Ascending aorta (tissue), 2 donors: ENCODE results near the gene GPC6. TPM values are rescaled to one million over a fixed set of nuclear protein-coding genes. Genes with fewer than 3 reads are reported as not detected.

Source experiments
- DNase-seq, 2 donors: peaks; one replicate each; pipeline ENCODE4 v3.0.0-alpha.2; 2019; ENCODE audit warnings: low spot score in 2 of 2
- H3K27ac ChIP-seq, 2 donors: fragments of 200-600 bp; sonication (generic); one replicate each; pipeline ENCODE4 v1.5.1; 2016 to 2017; ENCODE audit warnings: mild to moderate bottlenecking in 1 of 2
- H3K27me3 ChIP-seq: fragments of 200-600 bp; sonication (generic); one replicate; pipeline ENCODE4 v1.5.1; 2017
- H3K36me3 ChIP-seq, 2 donors: fragments of 200-600 bp; sonication (generic); one replicate each; pipeline ENCODE4 v1.5.1; 2016
- H3K4me1 ChIP-seq, 2 donors: fragments of 200-600 bp; sonication (generic); one replicate each; pipeline ENCODE4 v1.5.1; 2016 to 2017; ENCODE audit warnings: mild to moderate bottlenecking in 1 of 2
- H3K4me3 ChIP-seq, 2 donors: fragments of 200-600 bp; sonication (generic); one replicate each; pipeline ENCODE4 v1.5.1; 2016 to 2017; ENCODE audit warnings: mild to moderate bottlenecking in 1 of 2
- H3K9me3 ChIP-seq, 2 donors: fragments of 200-600 bp; sonication (generic); one replicate each; pipeline ENCODE4 v1.5.1; 2016
- CTCF ChIP-seq, 3 experiments: fragments of 200-600 bp in 2 of 3; fragments of 450-650 bp in 1 of 3; sonication (generic) in 2 of 3; IDR thresholded peaks; one replicate each; pipeline ENCODE4 v1.5.1; 2016 to 2019; ENCODE audit warnings: antibody characterized with exemption in 3 of 3, mild to moderate bottlenecking in 1 of 3, moderate library complexity in 1 of 3
- intact Hi-C: fragments of 100-400 bp; cut with DNase I; formaldehyde crosslinking; loops from one replicate; pipeline ENCODE4 v1.15.1; 2023
- total RNA-seq: library from RNA; depleted of rRNA; stranded (reverse); fragments of >200 nt; gene quantifications from one replicate; pipeline ENCODE4 v1.1.0, GENCODE V29; 2016

GPC6 gene
- total RNA-seq, 1 donor from 2014 or later = 23.2 TPM

- Histone ChIP-seq H3K4me3 (no peak overlapping the region), H3K4me1 (peaks cover 0 to 5% of the 10 kb centered on the region in 2 donors), H3K27me3 (no peaks in the 10 kb centered on the region), H3K9me3 (no peaks in the 10 kb centered on the region), H3K36me3 (no peaks in the 10 kb centered on the region), H3K27ac (no peak overlapping the region)
- no peak for TF ChIP-seq CTCF (IDR thresholded peaks at IDR 0.05)
- no peak for DNase-seq
- intact Hi-C loops = no loop called here
Measured at GRCh38 chr13:94153586-94153985, 927.0 kb downstream of the GPC6 start.

DNA sequence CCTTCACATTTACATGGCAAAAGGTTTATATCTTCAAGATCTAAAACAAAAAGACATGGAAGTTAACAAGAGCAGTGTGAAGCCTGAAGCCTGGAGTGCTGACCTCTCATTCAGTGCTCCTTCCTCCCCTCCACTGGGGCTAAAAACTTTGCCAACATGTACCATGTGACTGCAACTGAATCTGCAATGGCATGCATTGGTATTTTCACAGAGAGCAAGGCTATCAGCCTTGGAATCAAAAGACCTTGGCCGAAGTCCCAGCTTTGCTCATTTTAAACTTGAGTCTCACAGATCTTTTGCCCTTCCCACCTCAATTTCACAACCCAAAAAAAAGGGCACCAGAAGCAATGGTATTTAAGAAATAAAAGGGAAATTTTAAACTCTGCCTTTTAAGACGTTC lies 927.8 kb downstream of the GPC6 start:
- intact Hi-C loops = no loop called here

DNA sequence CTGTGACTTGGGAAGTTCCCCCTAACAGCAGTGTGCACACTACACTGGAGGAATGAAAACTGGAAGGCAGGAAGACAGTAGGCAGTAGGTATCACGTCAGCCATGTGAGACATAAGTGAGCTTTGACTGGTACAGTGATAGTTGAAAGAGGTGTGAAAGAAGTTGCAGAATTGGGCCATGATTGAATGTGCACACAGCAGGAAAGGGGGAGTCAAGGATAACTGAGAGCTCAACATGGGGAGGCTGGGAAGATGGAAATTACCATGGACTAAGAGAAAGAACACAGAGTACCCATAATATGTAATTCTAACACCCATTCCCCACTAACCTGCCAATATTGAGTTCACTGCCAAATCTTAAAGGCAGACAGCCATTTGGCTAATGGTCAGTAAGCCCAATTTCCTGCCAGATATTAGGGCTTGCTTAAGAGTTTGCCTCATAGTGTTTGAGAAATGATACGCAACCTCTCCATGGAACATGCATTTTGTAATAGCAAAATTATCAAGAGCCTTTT lies 931.2 kb downstream of the GPC6 start:
- H3K36me3 ChIP-seq = no peaks in the 10 kb centered on the region
- no peak overlapping the region for H3K4me3 ChIP-seq
- H3K4me1 ChIP-seq = peaks cover 0 to 5% of the 10 kb centered on the region in 2 donors
- H3K27me3 ChIP-seq = no peaks in the 10 kb centered on the region
- peak overlapping the region in 1 of 2 donors; percentile 9 for H3K27ac ChIP-seq
- intact Hi-C loops = no loop called here
- TF ChIP-seq CTCF (IDR thresholded peaks at IDR 0.05) = no peak
- peak in 1 of 2 donors; percentile 64 for DNase-seq
- H3K9me3 ChIP-seq = no peaks in the 10 kb centered on the region

More for the DNA sequence above, 927.8 kb downstream of the GPC6 start:
- H3K36me3 ChIP-seq = no peaks in the 10 kb centered on the region
- DNase-seq = peak in 1 of 2 donors; percentile 81
- H3K27ac ChIP-seq = no peak overlapping the region
- peaks cover 0 to 5% of the 10 kb centered on the region in 2 donors for H3K4me1 ChIP-seq
- H3K4me3 ChIP-seq = no peak overlapping the region
- H3K9me3 ChIP-seq = no peaks in the 10 kb centered on the region
- no peaks in the 10 kb centered on the region for H3K27me3 ChIP-seq
- no peak for TF ChIP-seq CTCF (IDR thresholded peaks at IDR 0.05)

DNA sequence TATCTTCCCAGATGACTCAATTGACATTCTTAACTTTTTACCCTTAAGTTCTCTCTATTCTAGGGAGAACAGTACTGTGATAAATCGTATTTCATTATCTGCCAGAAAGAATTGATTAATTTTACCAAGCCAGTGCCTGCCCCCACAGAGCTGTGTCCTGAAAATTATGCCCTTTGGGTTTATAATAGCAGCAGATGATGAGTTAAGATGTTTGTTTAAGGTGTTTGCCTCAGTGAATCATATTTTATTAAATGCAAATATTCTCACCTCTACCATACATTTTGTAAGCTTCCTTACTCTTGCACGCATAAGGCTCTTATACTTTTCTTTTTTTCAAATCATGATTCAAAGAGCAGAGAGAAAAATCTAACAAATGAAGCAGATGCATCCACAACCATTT lies 934.3 kb downstream of the GPC6 start:
- intact Hi-C loops = loop anchor here (10.0 kb wide), 1 partner anchor 916 kb away; no protein-coding TSS in a partner anchor

GRCh38 chr13:94162289-94162688 lies 935.7 kb downstream of the GPC6 start:
- H3K9me3 ChIP-seq = no peaks in the 10 kb centered on the region
- no peaks in the 10 kb centered on the region for H3K4me1 ChIP-seq
- TF ChIP-seq CTCF (IDR thresholded peaks at IDR 0.05) = no peak
- no peak for DNase-seq
- H3K4me3 ChIP-seq = no peak overlapping the region
- intact Hi-C loops = loop anchor here (10.0 kb wide), 1 partner anchor 917 kb away; no protein-coding TSS in a partner anchor
- H3K36me3 ChIP-seq = no peaks in the 10 kb centered on the region
- no peak overlapping the region for H3K27ac ChIP-seq
- no peaks in the 10 kb centered on the region for H3K27me3 ChIP-seq

More for the DNA sequence above, 934.3 kb downstream of the GPC6 start:
- no peak for TF ChIP-seq CTCF (IDR thresholded peaks at IDR 0.05)
- H3K4me3 ChIP-seq = no peak overlapping the region
- H3K27ac ChIP-seq = no peak overlapping the region
- no peaks in the 10 kb centered on the region for H3K27me3 ChIP-seq
- no peak for DNase-seq
- H3K9me3 ChIP-seq = no peaks in the 10 kb centered on the region
- no peaks in the 10 kb centered on the region for H3K36me3 ChIP-seq
- H3K4me1 ChIP-seq = no peaks in the 10 kb centered on the region
